GM12874 (cell line): ENCODE measurements around the gene WEE1.

Experiments used
- CTCF ChIP-seq: IDR thresholded peaks from 2 replicates; pipeline ENCODE4 v1.5.1; 2011; ENCODE audit warnings: low read depth, mild to moderate bottlenecking, control low read depth, low read length, moderate library complexity; ENCODE audit not compliant: insufficient read depth

The WEE1 gene

GRCh38 chr11:9568854-9569587, 4.4 kb upstream of the WEE1 start:
- TF ChIP-seq CTCF, result no peak

- no peak for TF ChIP-seq CTCF
Measured at GRCh38 chr11:9569588-9570164, 3.8 kb upstream of the WEE1 start.

- no peak for TF ChIP-seq CTCF
Measured at GRCh38 chr11:9570313-9571025, 3.0 kb upstream of the WEE1 start.

- no peak for TF ChIP-seq CTCF
Measured at GRCh38 chr11:9571071-9571762, 2.3 kb upstream of the WEE1 start.

- no peak for TF ChIP-seq CTCF
Measured at GRCh38 chr11:9571763-9572115, 1.7 kb upstream of the WEE1 start.

- no peak for TF ChIP-seq CTCF
Measured at GRCh38 chr11:9573775-9574621, 528 bp downstream of the WEE1 start.
